IMR-90 (cell line): ENCODE data around the gene CDK8. TPM values are rescaled to one million over a fixed set of nuclear protein-coding genes. Genes with fewer than 3 reads are reported as not detected.

ENCODE experiments used
- ATAC-seq: fragments of 200-7000 bp; cut with Tn5 transposase; 2 replicates; pipeline ENCODE4 v1.9.1; 2020; ENCODE audit warnings: low read depth, mild to moderate bottlenecking, moderate library complexity
- BruUV-seq: library from RNA; stranded (reverse); fragments of 400-500 nt; replicated peaks from 2 replicates; lab custom pipeline; 2021; lab: Mats Ljungman, UMichigan
- CTCF ChIA-PET: fragments of 300-600 bp; formaldehyde crosslinking; extraction: SDS; loops from one replicate; lab custom pipeline; 2021; ENCODE audit warnings: antibody characterized with exemption; lab: Yijun Ruan, JAX
- POLR2A ChIA-PET: fragments of 300-600 bp; sonication (Branson Sonifier 250); formaldehyde crosslinking; loops from one replicate; lab custom pipeline; 2022; ENCODE audit warnings: antibody characterized with exemption; ENCODE audit not compliant: unreplicated experiment; lab: Charles Lee
- DNase-seq: peaks from one replicate; pipeline ENCODE4 v3.0.0; 2013
- H2AFZ ChIP-seq: replicated peaks from 2 replicates; pipeline ENCODE3; 2013; ENCODE audit warnings: low read length, mild to moderate bottlenecking; ENCODE audit not compliant: poor library complexity
- H2AK5ac ChIP-seq: 2 replicates; pipeline ENCODE4 v1.6.1; 2013; ENCODE audit warnings: low read depth, low read length, inconsistent platforms
- H2AK9ac ChIP-seq: replicated peaks from 2 replicates; pipeline ENCODE3; 2013; ENCODE audit warnings: mild to moderate bottlenecking, low read depth, low read length, moderate library complexity; ENCODE audit not compliant: poor library complexity
- H2BK120ac ChIP-seq: 2 replicates; pipeline ENCODE4 v1.6.1; 2013; ENCODE audit warnings: low read depth, low read length, inconsistent platforms
- H2BK15ac ChIP-seq: 3 replicates; pipeline ENCODE4 v1.6.1; 2013; ENCODE audit warnings: low read depth, low read length, inconsistent platforms
- H2BK20ac ChIP-seq: 2 replicates; pipeline ENCODE4 v1.6.1; 2013; ENCODE audit warnings: low read depth, mild to moderate bottlenecking, inconsistent platforms, low read length, moderate library complexity
- H2BK5ac ChIP-seq: 2 replicates; pipeline ENCODE4 v1.6.1; 2013; ENCODE audit warnings: mild to moderate bottlenecking, low read depth, low read length, inconsistent platforms; ENCODE audit not compliant: poor library complexity, severe bottlenecking
- H3K14ac ChIP-seq: replicated peaks from 2 replicates; pipeline ENCODE4 v1.6.1; 2013; ENCODE audit warnings: low read depth, low read length, inconsistent platforms
- H3K18ac ChIP-seq: 2 replicates; pipeline ENCODE4 v1.6.1; 2013; ENCODE audit warnings: low read depth, low read length, control low read depth
- H3K23ac ChIP-seq: 2 replicates; pipeline ENCODE4 v1.6.1; 2013; ENCODE audit warnings: low read depth, low read length, inconsistent platforms
- H3K27ac ChIP-seq: 2 replicates; pipeline ENCODE4 v1.5.1; 2013; ENCODE audit warnings: mild to moderate bottlenecking, control low read depth, low read length; ENCODE audit not compliant: insufficient read depth
- H3K27me3 ChIP-seq: 2 replicates; pipeline ENCODE4 v1.6.1; 2013; ENCODE audit warnings: low read length; ENCODE audit not compliant: control insufficient read depth, insufficient read depth
- H3K36me3 ChIP-seq: 2 replicates; pipeline ENCODE4 v1.6.1; 2013; ENCODE audit warnings: low read length, mixed read lengths; ENCODE audit not compliant: control insufficient read depth, insufficient read depth
- H3K4ac ChIP-seq: 2 replicates; pipeline ENCODE4 v1.6.1; 2013; ENCODE audit warnings: low read depth, low read length, inconsistent platforms
- H3K4me1 ChIP-seq: 2 replicates; pipeline ENCODE4 v1.6.1; 2013; ENCODE audit warnings: low read length, mixed read lengths; ENCODE audit not compliant: control insufficient read depth, insufficient read depth
- H3K4me2 ChIP-seq: 2 replicates; pipeline ENCODE4 v1.6.1; 2013; ENCODE audit warnings: low read depth, mild to moderate bottlenecking, control low read depth, low read length, moderate library complexity
- H3K4me3 ChIP-seq: 2 replicates; pipeline ENCODE4 v1.5.1; 2013; ENCODE audit warnings: low read depth, mild to moderate bottlenecking, control low read depth, low read length, moderate library complexity; ENCODE audit not compliant: insufficient read depth
- H3K56ac ChIP-seq: 2 replicates; pipeline ENCODE4 v1.6.1; 2013; ENCODE audit warnings: low read length, inconsistent platforms; ENCODE audit not compliant: insufficient read depth; ENCODE audit errors: extremely low read depth
- H3K79me1 ChIP-seq, 2 experiments: 2 replicates each; pipeline ENCODE4 v1.6.1; 2013; ENCODE audit warnings: low read length in 2 of 2, inconsistent platforms in 1 of 2, low read depth in 1 of 2
- H3K9ac ChIP-seq: 2 replicates; pipeline ENCODE4 v1.6.1; 2013; ENCODE audit warnings: low read depth, low read length, control low read depth
- H3K9me1 ChIP-seq: 2 replicates; pipeline ENCODE4 v1.6.1; 2013; ENCODE audit warnings: low read length, inconsistent platforms; ENCODE audit not compliant: insufficient read depth
- H3K9me3 ChIP-seq: 2 replicates; pipeline ENCODE4 v1.6.1; 2013; ENCODE audit warnings: low read length; ENCODE audit not compliant: control insufficient read depth, insufficient read depth
- H4K20me1 ChIP-seq: 2 replicates; pipeline ENCODE4 v1.6.1; 2013; ENCODE audit warnings: low read length, inconsistent platforms; ENCODE audit not compliant: insufficient read depth
- H4K5ac ChIP-seq: 2 replicates; pipeline ENCODE4 v1.6.1; 2013; ENCODE audit warnings: mild to moderate bottlenecking, low read depth, low read length, control low read depth
- H4K8ac ChIP-seq, 2 experiments: 2 replicates each; pipeline ENCODE4 v1.6.1; 2013; ENCODE audit warnings: low read depth in 2 of 2, low read length in 2 of 2, control low read depth in 1 of 2, inconsistent platforms in 1 of 2
- H4K91ac ChIP-seq: 2 replicates; pipeline ENCODE4 v1.6.1; 2013; ENCODE audit warnings: low read depth, low read length, inconsistent platforms; ENCODE audit not compliant: insufficient read depth
- CTCF ChIP-seq: conservative IDR thresholded peaks from 2 replicates; pipeline ENCODE4 v1.5.1; 2012; ENCODE audit warnings: mild to moderate bottlenecking, low read depth, low read length, improper control_type of control experiment
- FOS ChIP-seq: fragments of 150-350 bp; IDR thresholded peaks from 2 replicates; pipeline ENCODE4 v1.6.1; 2016; ENCODE audit warnings: low read depth, low read length
- MXI1 ChIP-seq: IDR thresholded peaks from 2 replicates; pipeline ENCODE4 v1.6.1; 2012; ENCODE audit warnings: low read depth, mild to moderate bottlenecking, low read length, moderate library complexity, borderline replicate concordance
- POLR2A ChIP-seq: IDR thresholded peaks from 2 replicates; pipeline ENCODE4 v1.6.1; 2012; ENCODE audit warnings: mild to moderate bottlenecking, low read depth, low read length
- RFX5 ChIP-seq: IDR thresholded peaks from 2 replicates; pipeline ENCODE4 v1.8.0; 2012; ENCODE audit warnings: low read depth, mild to moderate bottlenecking, low read length, moderate library complexity
- SMC3 ChIP-seq: fragments of 150-350 bp; IDR thresholded peaks from 2 replicates; pipeline ENCODE4 v1.6.1; 2016; ENCODE audit warnings: low read depth, mild to moderate bottlenecking, antibody characterized with exemption, low read length, moderate library complexity
- WGBS, 2 experiments: methylation state at CpG; one replicate each; pipeline versions ENCODE4 v1.1.5 to v1.1.7; 2013; ENCODE audit warnings: missing lambda C conversion rate in 2 of 2; ENCODE audit not compliant: insufficient read length in 1 of 2; ENCODE audit errors: extremely low coverage in 2 of 2; 5-methylcytosine and 5-hydroxymethylcytosine counted together
- dilution Hi-C: fragments of 300-500 bp; cut with HindIII; formaldehyde crosslinking; loops from one replicate; pipeline ENCODE4 v1.14.3; 2018; ENCODE audit warnings: low sequenced_read_pairs; ENCODE audit not compliant: unreplicated experiment
- in situ Hi-C: fragments of 300-500 bp; cut with MboI; formaldehyde crosslinking; loops from 3 replicates; pipeline ENCODE4 v1.14.3; 2019; ENCODE audit warnings: low sequenced_read_pairs, inconsistent platforms, mixed read lengths
- intact Hi-C: fragments of 100-400 bp; cut with micrococcal nuclease; formaldehyde crosslinking; loops from 2 replicates; pipeline ENCODE4 v1.10.0; 2022
- polyA plus RNA-seq, 3 experiments: library from polyadenylated mRNA; depleted of rRNA; stranded (reverse); fragments of >200 nt; gene quantifications; 2 replicates each; pipeline ENCODE4 v1.2.3, GENCODE V29; 2012; ENCODE audit warnings: low replicate concordance in 1 of 3
- total RNA-seq: library from RNA; depleted of rRNA; stranded (reverse); fragments of >200 nt; gene quantifications from 2 replicates; pipeline ENCODE4 v1.2.3, GENCODE V29; 2012

CDK8 gene
- total and polyA plus RNA-seq, 2 of the 4 experiments (the other 2 are of a cell fraction), result 15.4 to 19.0 TPM

GRCh38 chr13:26247011-26247410, 6.9 kb upstream of the CDK8 start:
- Histone ChIP-seq H4K20me1 (no peaks in the 10 kb centered on the region), H3K4me2 (no peak overlapping the region), H3K79me1 (no peaks in the 10 kb centered on the region), H2AK5ac (no peak overlapping the region), H3K36me3 (no peaks in the 10 kb centered on the region), H3K27ac (no peak overlapping the region), H3K27me3 (peaks cover 2% of the 10 kb centered on the region; the same call in 1 of the 2 replicates), H3K14ac (no peak overlapping the region), H3K18ac (no peak overlapping the region), H3K9me1 (no peaks in the 10 kb centered on the region), H4K91ac (no peak overlapping the region), H4K5ac (no peak overlapping the region), H2BK120ac (no peak overlapping the region), H4K8ac (no peak overlapping the region), H3K4me3 (no peak overlapping the region), H2BK15ac (no peak overlapping the region), H3K4me1 (0 out of 2 replicates have a peak, but pooled peaks cover 2% of the 10 kb centered on the region), H2BK5ac (no peak overlapping the region), H2AK9ac (no peak overlapping the region), H3K56ac (no peak overlapping the region), H3K9ac (no peak overlapping the region), H3K4ac (no peak overlapping the region), H3K9me3 (peaks cover 3% of the 10 kb centered on the region; the same call in 1 of the 2 replicates), H3K23ac (no peak overlapping the region), H2AFZ (no peak overlapping the region), H2BK20ac (no peak overlapping the region)
- BruUV-seq, result no TSS peak
- ChIA-PET POLR2A (no interaction called here), CTCF (no interaction called here)
- WGBS, 2 experiments, result no CpG with 5 or more reads among the region's 2 CpGs
- no peak for ATAC-seq
- TF ChIP-seq FOS (no peak), CTCF (no peak), POLR2A (no peak), SMC3 (no peak), RFX5 (no peak), MXI1 (no peak)
- no peak for DNase-seq
- intact Hi-C loops (no loop called here), dilution Hi-C loops (no loop called here), in situ Hi-C loops (no loop called here)
